Fibroblast of lung (primary cell): ENCODE results near the gene APP.

Experiments
- EZH2 ChIP-seq: IDR thresholded peaks from 2 replicates; pipeline ENCODE4 v1.5.1; 2012; ENCODE audit warnings: low read length, control low read depth, mild to moderate bottlenecking; ENCODE audit errors: missing control alignments
- TF ChIP-seq, protein P1 (sequence below), 2 donors: IDR thresholded peaks in 1 of 2; conservative IDR thresholded peaks in 1 of 2; 1 replicate in 1 of 2; 2 replicates in 1 of 2; pipeline ENCODE4 v1.5.1; 2011 to 2012; ENCODE audit warnings: low read length in 2 of 2, control low read depth in 1 of 2, inconsistent platforms in 1 of 2, low read depth in 1 of 2, mild to moderate bottlenecking in 1 of 2

DNA sequence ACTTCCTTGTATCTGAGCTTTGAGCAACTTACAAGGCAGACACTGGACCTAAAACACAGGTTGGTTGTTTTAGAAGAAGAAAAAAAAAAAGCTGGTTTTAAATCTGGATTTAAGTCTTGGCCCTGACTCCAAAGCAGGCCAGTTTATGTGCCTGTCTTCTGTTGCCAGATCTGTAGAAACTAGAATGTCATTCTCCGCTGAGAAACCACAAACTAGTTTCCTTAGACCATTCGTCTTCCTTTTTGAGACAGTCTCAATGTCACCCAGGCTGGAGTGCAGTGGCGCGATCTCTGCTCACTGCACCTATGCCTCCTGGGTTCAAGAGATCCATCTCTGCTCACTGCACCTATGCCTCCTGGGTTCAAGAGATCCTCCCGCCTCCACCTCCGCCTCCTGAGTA is 33.9 kb downstream of the APP start:
- TF ChIP-seq, protein P1, sequence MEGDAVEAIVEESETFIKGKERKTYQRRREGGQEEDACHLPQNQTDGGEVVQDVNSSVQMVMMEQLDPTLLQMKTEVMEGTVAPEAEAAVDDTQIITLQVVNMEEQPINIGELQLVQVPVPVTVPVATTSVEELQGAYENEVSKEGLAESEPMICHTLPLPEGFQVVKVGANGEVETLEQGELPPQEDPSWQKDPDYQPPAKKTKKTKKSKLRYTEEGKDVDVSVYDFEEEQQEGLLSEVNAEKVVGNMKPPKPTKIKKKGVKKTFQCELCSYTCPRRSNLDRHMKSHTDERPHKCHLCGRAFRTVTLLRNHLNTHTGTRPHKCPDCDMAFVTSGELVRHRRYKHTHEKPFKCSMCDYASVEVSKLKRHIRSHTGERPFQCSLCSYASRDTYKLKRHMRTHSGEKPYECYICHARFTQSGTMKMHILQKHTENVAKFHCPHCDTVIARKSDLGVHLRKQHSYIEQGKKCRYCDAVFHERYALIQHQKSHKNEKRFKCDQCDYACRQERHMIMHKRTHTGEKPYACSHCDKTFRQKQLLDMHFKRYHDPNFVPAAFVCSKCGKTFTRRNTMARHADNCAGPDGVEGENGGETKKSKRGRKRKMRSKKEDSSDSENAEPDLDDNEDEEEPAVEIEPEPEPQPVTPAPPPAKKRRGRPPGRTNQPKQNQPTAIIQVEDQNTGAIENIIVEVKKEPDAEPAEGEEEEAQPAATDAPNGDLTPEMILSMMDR (conservative IDR thresholded peaks at IDR 0.05 in 1 of 2, IDR thresholded peaks at IDR 0.05 in 1 of 2; ENCODE audit: low read depth in 1 of 2, low read length in 2 of 2) = no peak
- TF ChIP-seq EZH2 = no peak
